Esophagus muscularis mucosa (tissue), 4 donors: ENCODE results near the gene ELF2. TPM values are rescaled to one million over a fixed set of nuclear protein-coding genes. Genes with fewer than 3 reads are reported as not detected.
A peak's percentile ranks its signal among the peaks of the same experiment; 100 is the strongest.

Source experiments
- DNase-seq: peaks from one replicate; pipeline ENCODE4 v3.0.0-alpha.2; 2017; ENCODE audit errors: extremely low spot score
- H3K27ac ChIP-seq, 4 donors: fragments of 200-600 bp; sonication (generic); replicated peaks in 1 of 4; 1 replicate in 3 of 4; 2 replicates in 1 of 4; pipeline ENCODE4 v1.5.1; 2016 to 2019; ENCODE audit warnings: mild to moderate bottlenecking in 1 of 4
- H3K27me3 ChIP-seq, 4 donors: fragments of 200-600 bp; sonication (generic); one replicate each; pipeline versions ENCODE4 v1.5.1 to v1.6.0; 2016 to 2019
- H3K36me3 ChIP-seq, 4 donors: fragments of 200-600 bp; sonication (generic); one replicate each; pipeline ENCODE4 v1.5.1; 2016 to 2019
- H3K4me1 ChIP-seq, 4 donors: fragments of 200-600 bp; sonication (generic); one replicate each; pipeline ENCODE4 v1.5.1; 2016 to 2019
- H3K4me3 ChIP-seq, 4 donors: fragments of 200-600 bp; sonication (generic); 1 replicate in 2 of 4; 2 replicates in 2 of 4; pipeline ENCODE4 v1.5.1; 2016 to 2019; ENCODE audit warnings: mild to moderate bottlenecking in 4 of 4, moderate library complexity in 1 of 4
- H3K9me3 ChIP-seq, 4 donors: fragments of 200-600 bp; sonication (generic); 1 replicate in 3 of 4; 2 replicates in 1 of 4; pipeline ENCODE4 v1.5.1; 2016 to 2019
- CTCF ChIP-seq, 3 experiments: fragments of 200-600 bp in 2 of 3; fragments of 450-650 bp in 1 of 3; sonication (generic) in 2 of 3; IDR thresholded peaks; one replicate each; pipeline ENCODE4 v1.5.1; 2017 to 2019; ENCODE audit warnings: antibody characterized with exemption in 3 of 3, mild to moderate bottlenecking in 2 of 3, moderate library complexity in 1 of 3
- EP300 ChIP-seq: sonication (generic); formaldehyde crosslinking; IDR thresholded peaks from one replicate; pipeline ENCODE4 v1.6.1; 2017; ENCODE audit warnings: antibody characterized with exemption
- POLR2A ChIP-seq: fragments of 450-650 bp; IDR thresholded peaks from one replicate; pipeline ENCODE4 v1.6.1; 2017; ENCODE audit warnings: antibody characterized with exemption, moderate library complexity, mild to moderate bottlenecking, low read depth
- POLR2AphosphoS5 ChIP-seq, 2 donors: sonication (generic); formaldehyde crosslinking; IDR thresholded peaks; one replicate each; pipeline ENCODE4 v1.6.1; 2017; ENCODE audit warnings: antibody characterized with exemption in 2 of 2
- WGBS: methylation state at CpG from one replicate; pipeline ENCODE4 v1.1.5; 2018; 5-methylcytosine and 5-hydroxymethylcytosine counted together
- intact Hi-C: fragments of 100-400 bp; cut with DNase I; formaldehyde crosslinking; loops from one replicate; pipeline ENCODE4 v1.15.1; 2023
- total RNA-seq, 4 donors: library from RNA; depleted of rRNA; stranded (reverse); fragments of >200 nt; gene quantifications; one replicate each; pipeline versions ENCODE4 v1.1.0 to v1.2.1, GENCODE V29; 2016

Gene ELF2
- total RNA-seq, 4 donors from 2014 or later = 52.3 to 68.5 (median 60.7) TPM

DNA sequence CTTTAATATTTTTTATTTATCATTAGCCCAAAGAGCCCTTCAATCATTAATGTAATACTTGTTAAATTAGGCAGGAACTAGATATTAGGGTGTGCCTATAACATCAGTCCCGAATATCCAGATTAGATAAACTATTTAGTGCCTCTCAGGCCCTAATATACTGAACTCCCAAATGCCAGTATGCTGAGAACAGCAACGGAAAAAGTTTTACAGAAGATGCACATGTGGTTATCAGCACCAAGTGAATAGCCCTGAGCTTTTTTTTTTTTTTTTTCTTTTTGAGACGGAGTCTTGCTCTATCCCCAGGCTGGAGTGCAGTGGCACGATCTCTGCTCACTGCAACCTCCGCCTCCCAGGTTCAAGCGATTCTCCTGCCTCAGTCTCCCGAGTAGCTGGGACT is 13.0 kb upstream of the ELF2 start:
- Histone ChIP-seq H3K9me3 (no peaks in the 10 kb centered on the region), H3K36me3 (no peaks in the 10 kb centered on the region), H3K27me3 (no peaks in the 10 kb centered on the region), H3K4me3 (no peak overlapping the region), H3K4me1 (no peaks in the 10 kb centered on the region), H3K27ac (no peak overlapping the region)
- no peak for DNase-seq
- intact Hi-C loops = no loop called here
- 91% methylated on average over 7 of the region's 7 CpGs for WGBS
- TF ChIP-seq CTCF (IDR thresholded peaks at IDR 0.05) (no peak), POLR2AphosphoS5 (IDR thresholded peaks at IDR 0.05) (no peak), EP300 (no peak), POLR2A (no peak)

DNA sequence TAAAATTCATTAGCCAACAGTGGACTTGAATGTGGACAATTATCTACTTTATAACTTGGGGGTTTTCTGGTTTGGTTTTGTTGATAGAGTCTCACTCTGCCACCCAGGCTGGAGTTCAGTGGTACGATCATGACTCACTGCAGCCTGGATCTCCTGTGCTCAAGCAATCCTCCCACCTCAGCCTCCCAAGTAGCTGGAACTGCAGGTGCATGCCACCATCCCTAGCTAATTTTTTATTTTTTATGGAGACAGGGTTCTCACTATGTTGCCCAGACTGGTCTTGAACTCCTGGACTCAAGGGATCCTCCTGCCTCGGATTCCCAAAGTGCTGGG is 12.4 kb upstream of the ELF2 start:
- Histone ChIP-seq H3K4me1 (no peaks in the 10 kb centered on the region), H3K4me3 (no peak overlapping the region), H3K9me3 (no peaks in the 10 kb centered on the region), H3K27ac (no peak overlapping the region), H3K36me3 (no peaks in the 10 kb centered on the region), H3K27me3 (no peaks in the 10 kb centered on the region)
- no peak for DNase-seq
- intact Hi-C loops = no loop called here
- TF ChIP-seq EP300 (no peak), POLR2A (no peak)
- WGBS = 93% methylated on average over 2 of the region's 2 CpGs

- 74% methylated on average over 9 of the region's 9 CpGs for WGBS
- Histone ChIP-seq H3K27ac (no peak overlapping the region), H3K9me3 (no peaks in the 10 kb centered on the region), H3K4me1 (no peaks in the 10 kb centered on the region), H3K36me3 (no peaks in the 10 kb centered on the region), H3K27me3 (no peaks in the 10 kb centered on the region), H3K4me3 (no peak overlapping the region)
- no peak for DNase-seq
- no peak for TF ChIP-seq CTCF (IDR thresholded peaks at IDR 0.05)
- no peak for TF ChIP-seq EP300
- no peak for TF ChIP-seq POLR2AphosphoS5 (IDR thresholded peaks at IDR 0.05)
- no peak for TF ChIP-seq POLR2A
- intact Hi-C loops = no loop called here
Measured at GRCh38 chr4:139188648-139189416, 11.8 kb upstream of the ELF2 start.

DNA sequence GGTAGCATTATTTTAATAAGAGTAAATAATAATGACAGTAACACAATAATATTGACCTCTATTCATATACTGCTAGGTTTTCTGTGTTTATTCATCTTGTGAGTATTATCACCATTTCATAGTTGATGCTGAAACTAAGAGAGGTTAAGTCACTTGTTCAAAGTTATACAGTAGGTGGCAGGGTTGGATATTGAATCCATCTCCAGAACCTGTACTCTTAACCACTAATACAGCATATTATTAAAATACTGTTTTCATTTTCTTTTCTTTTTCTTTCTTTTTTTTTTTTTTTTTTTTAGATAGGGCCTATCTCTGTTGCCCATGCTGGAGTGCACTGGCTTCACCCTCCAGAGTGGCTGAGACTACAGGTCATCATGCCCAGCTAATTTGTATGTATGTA is 7.1 kb upstream of the ELF2 start:
- no peak overlapping the region for H3K27ac ChIP-seq
- H3K4me1 ChIP-seq = peaks cover 0 to 2% (median 2%) of the 10 kb centered on the region in 4 donors
- no peaks in the 10 kb centered on the region for H3K27me3 ChIP-seq
- no peaks in the 10 kb centered on the region for H3K36me3 ChIP-seq
- TF ChIP-seq CTCF (IDR thresholded peaks at IDR 0.05) (peak in 2 of 3 experiments; percentile 11 to 13), POLR2A (no peak)
- no peak overlapping the region for H3K4me3 ChIP-seq
- no peaks in the 10 kb centered on the region for H3K9me3 ChIP-seq
- intact Hi-C loops = no loop called here
- DNase-seq = no peak

- peak; percentile 98 for DNase-seq
- TF ChIP-seq POLR2AphosphoS5 (IDR thresholded peaks at IDR 0.05) (peak; percentile 88 to 93), EP300 (peak; percentile 65), CTCF (IDR thresholded peaks at IDR 0.05) (no peak), POLR2A (peak; percentile 86)
- no peaks in the 10 kb centered on the region for H3K9me3 ChIP-seq
- intact Hi-C loops = loop anchor here (2.0 to 10.0 kb wide), 5 partner anchors 76 to 277 kb away; partner anchors contain the start of gene RAB33B
- WGBS = 1% methylated on average over 25 of the region's 70 CpGs
- no peaks in the 10 kb centered on the region for H3K36me3 ChIP-seq
- H3K4me1 ChIP-seq = peaks cover 13 to 35% (median 31%) of the 10 kb centered on the region in 4 donors
- peak overlapping the region; percentile 100 for H3K27ac ChIP-seq
- peak overlapping the region; percentile 98 to 99 (median 99) for H3K4me3 ChIP-seq
- no peaks in the 10 kb centered on the region for H3K27me3 ChIP-seq
Measured at GRCh38 chr4:139177869-139178619, 1.0 kb upstream of the ELF2 start.
